Type B pancreatic cell (in vitro differentiated cells): Measurements from ENCODE around the gene TEKTIP1. TPM values are rescaled to one million over a fixed set of nuclear protein-coding genes. Genes with fewer than 3 reads are reported as not detected.

Experiments
- DNase-seq: peaks from one replicate; pipeline ENCODE4 v3.0.0; 2021; ENCODE audit warnings: mixed read lengths; ENCODE audit not compliant: unreplicated experiment; ENCODE audit errors: extremely low spot score
- H3K27ac Mint-ChIP-seq: 2 replicates; pipeline ENCODE4 v1.8.0; 2021; ENCODE audit warnings: mild to moderate bottlenecking, mixed read lengths
- H3K27me3 Mint-ChIP-seq: 2 replicates; pipeline ENCODE4 v1.8.0; 2021; ENCODE audit warnings: mixed read lengths
- H3K36me3 Mint-ChIP-seq: 2 replicates; pipeline ENCODE4 v1.8.0; 2021; ENCODE audit warnings: mixed read lengths
- H3K4me1 Mint-ChIP-seq: one replicate; pipeline ENCODE4 v1.8.0; 2021; ENCODE audit warnings: mixed read lengths; ENCODE audit not compliant: unreplicated experiment
- H3K4me3 Mint-ChIP-seq: 2 replicates; pipeline ENCODE4 v1.8.0; 2021; ENCODE audit warnings: mild to moderate bottlenecking, mixed read lengths
- H3K9me3 Mint-ChIP-seq: 2 replicates; pipeline ENCODE4 v1.8.0; 2021; ENCODE audit warnings: mixed read lengths
- CTCF ChIP-seq: fragments of 200-600 bp; sonication (generic); conservative IDR thresholded peaks from 2 replicates; pipeline ENCODE4 v1.5.0; 2021; ENCODE audit warnings: antibody characterized with exemption, mild to moderate bottlenecking
- total RNA-seq: library from RNA; stranded (reverse); gene quantifications from 2 replicates; pipeline ENCODE4 v1.2.1, GENCODE V29; 2021; ENCODE audit warnings: low replicate concordance

TEKTIP1 gene
- total RNA-seq, 1 donor from 2014 or later, result 3.4 TPM

DNA sequence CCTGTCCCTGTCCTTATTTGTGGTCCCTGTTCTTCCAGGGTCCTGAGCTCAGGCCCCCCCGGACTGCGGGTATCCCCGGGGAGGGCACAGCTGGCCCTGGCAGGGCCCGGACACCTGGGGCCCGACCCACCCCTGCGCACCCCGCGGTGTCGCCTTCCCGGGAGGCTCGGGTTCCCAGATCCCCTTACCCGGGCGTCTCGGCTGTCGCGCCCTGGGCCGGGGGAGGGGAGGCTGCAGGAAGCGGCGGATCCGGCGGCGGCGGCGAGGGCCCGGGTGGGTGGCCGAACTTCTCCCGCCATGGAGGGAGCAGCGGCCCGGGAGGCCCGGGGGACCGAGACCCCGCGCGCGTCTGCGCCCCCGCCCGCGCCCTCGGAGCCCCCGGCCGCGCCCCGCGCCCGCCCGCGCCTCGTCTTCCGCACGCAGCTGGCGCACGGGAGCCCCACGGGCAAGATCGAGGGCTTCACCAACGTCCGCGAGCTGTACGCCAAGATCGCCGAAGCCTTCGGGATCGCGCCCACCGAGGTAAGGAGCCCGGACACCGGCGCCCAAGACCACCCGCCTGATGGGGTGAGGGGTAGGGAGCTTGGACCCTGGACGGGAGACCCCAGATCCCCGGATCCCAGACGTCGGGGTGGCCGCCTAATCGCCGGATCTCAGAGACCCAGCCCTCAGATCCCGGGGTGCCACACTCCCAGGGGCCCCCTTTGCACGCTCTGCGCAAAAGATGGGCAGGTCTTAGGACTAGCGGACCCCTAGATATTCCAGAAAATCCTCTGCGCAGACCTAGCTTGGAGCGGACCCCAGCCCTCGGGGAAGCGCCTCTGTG, 46.5 kb downstream of the TEKTIP1 start, which contains the start of gene GIPC3:
TSS of gene GIPC3 (plus strand) at position 178 of the 826 bp plus-strand sequence. CDS start at position 298, 120 bp downstream.
- H3K36me3 Mint-ChIP-seq, result no peaks in the 10 kb centered on the region
- no peaks in the 10 kb centered on the region for H3K4me1 Mint-ChIP-seq
- H3K9me3 Mint-ChIP-seq, result no peaks in the 10 kb centered on the region
- no peak for TF ChIP-seq CTCF
- peaks cover 44% of the 10 kb centered on the region for H3K27me3 Mint-ChIP-seq
- no peak for DNase-seq
- no peak within 1 kb of the TSS for H3K27ac Mint-ChIP-seq
- no peak within 1 kb of the TSS for H3K4me3 Mint-ChIP-seq

GRCh38 chr19:3586127-3586626, 47.2 kb downstream of the TEKTIP1 start:
- Mint-ChIP-seq H3K4me1 (no peaks in the 10 kb centered on the region), H3K36me3 (no peaks in the 10 kb centered on the region), H3K9me3 (no peaks in the 10 kb centered on the region), H3K27ac (no peak overlapping the region), H3K27me3 (peaks cover 43% of the 10 kb centered on the region), H3K4me3 (no peak overlapping the region)
- TF ChIP-seq CTCF, result peak; percentile 75
- no peak for DNase-seq

DNA sequence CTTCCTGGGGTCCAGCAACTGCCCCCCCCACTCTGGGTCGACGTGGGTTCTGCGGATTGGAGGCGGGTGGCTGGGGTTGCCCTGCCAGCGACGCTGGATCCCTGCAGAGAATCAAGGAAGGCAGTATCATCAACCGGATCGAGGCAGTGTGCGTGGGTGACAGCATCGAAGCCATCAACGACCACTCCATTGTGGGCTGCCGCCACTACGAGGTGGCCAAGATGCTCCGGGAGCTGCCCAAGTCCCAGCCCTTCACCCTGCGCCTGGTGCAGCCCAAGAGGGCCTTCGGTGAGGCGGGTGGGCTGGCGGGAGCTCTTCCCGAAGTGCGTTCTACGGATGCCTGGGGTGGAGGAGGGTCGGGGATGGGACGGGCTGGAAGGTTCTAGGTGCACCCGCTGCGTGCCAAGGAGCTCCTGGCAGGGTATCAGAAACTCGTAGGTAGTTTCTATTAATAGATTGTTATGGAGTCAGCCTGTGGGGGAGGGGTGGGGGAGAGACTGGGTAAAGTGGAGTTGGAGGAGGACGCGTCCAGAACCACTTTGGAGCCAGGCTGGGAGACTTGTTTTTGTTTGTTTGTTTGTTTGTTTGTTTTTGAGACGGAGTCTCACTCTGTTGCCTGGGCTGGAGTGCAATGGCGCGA, 47.9 kb downstream of the TEKTIP1 start:
- Mint-ChIP-seq H3K9me3 (no peaks in the 10 kb centered on the region), H3K27ac (no peak overlapping the region), H3K36me3 (no peaks in the 10 kb centered on the region), H3K27me3 (peaks cover 43% of the 10 kb centered on the region), H3K4me1 (no peaks in the 10 kb centered on the region), H3K4me3 (no peak overlapping the region)
- TF ChIP-seq CTCF, result no peak
- no peak for DNase-seq

DNA sequence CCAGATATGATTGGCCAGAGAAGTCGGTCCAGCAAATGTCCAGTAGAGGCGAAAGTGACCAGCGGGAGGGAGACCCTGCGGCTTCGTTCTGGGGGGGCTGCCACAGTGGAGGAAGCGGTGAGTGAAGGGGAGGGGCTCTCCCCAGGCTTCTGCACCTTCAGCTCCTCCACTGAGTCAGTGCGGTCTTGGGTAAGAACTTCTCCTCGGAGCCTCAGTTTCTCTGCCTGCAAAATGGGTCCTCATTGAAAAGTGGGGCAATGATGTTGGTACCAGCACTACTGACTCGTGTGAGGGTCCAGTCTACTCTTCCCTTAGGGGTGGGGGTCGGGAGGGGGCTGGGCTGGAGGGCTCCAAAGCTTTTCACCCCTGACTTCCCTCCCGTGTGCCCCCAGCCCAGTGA, 50.5 kb downstream of the TEKTIP1 start:
- Mint-ChIP-seq H3K9me3 (no peaks in the 10 kb centered on the region), H3K27me3 (peaks cover 40% of the 10 kb centered on the region), H3K4me1 (no peaks in the 10 kb centered on the region)

DNA sequence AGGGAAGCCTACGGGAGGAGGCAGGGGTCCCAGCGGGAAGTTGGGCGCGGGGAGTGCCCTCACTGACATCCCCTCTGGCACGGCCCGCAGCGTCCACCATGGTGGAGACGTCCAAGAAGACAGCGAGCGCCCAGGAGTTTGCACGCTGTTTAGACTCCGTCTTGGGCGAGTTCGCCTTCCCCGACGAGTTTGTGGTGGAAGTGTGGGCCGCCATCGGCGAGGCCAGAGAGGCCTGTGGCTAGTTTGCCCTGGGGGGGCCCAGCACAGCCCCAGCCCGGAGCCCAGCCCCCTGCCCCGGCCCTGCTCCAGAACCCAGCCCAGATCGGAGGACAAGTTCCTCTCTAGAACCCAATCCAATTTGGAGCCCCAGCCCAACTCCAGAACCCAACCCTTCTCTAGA, 51.0 kb downstream of the TEKTIP1 start:
- H3K27me3 Mint-ChIP-seq, result peaks cover 43% of the 10 kb centered on the region
- no peaks in the 10 kb centered on the region for H3K36me3 Mint-ChIP-seq
- H3K9me3 Mint-ChIP-seq, result no peaks in the 10 kb centered on the region
- no peak for DNase-seq
- no peak overlapping the region for H3K27ac Mint-ChIP-seq
- H3K4me1 Mint-ChIP-seq, result no peaks in the 10 kb centered on the region
- H3K4me3 Mint-ChIP-seq, result no peak overlapping the region
- no peak for TF ChIP-seq CTCF

More for the DNA sequence above, 50.5 kb downstream of the TEKTIP1 start:
- no peak for TF ChIP-seq CTCF
- Mint-ChIP-seq H3K27ac (no peak overlapping the region), H3K36me3 (no peaks in the 10 kb centered on the region), H3K4me3 (no peak overlapping the region)
- DNase-seq, result no peak
